ENCODE data around the gene ANKRD11. TPM values are rescaled to one million over a fixed set of nuclear protein-coding genes. Genes with fewer than 3 reads are reported as not detected.
"Not testable (repeated sequence)": the region's sequence is repeated elsewhere in the genome, so short reads cannot be mapped to it uniquely, and the experiment has no call there.

The ANKRD11 gene
- total and polyA plus RNA-seq, 8 donors = 90.7 to 123 (median 98.4) TPM

DNA sequence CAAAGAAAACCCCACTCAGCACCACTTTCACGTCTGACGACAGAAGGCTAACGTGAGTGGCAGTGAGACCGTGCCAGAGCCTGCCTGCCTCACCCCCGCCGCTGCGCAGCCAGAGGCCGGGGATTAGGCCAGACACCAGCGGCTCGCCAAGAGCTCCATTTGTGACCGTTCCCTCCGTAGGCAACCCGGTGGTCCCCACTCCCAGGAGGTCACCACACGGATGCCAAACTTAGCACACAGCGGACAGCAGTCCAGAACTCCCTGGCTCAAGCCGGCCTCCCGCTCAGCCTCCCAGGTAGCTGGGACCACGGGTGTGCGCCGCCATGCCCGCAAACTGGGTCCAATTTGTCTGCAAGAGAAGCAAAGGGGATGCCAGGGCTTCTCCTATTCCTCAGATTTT is 104.6 kb downstream of the ANKRD11 start:
- H3K27me3 ChIP-seq = no peaks in the 10 kb centered on the region
- DNase-seq (no peak), ATAC-seq (no peak)
- peaks cover 13 to 63% of the 10 kb centered on the region in 2 donors for H3K4me1 ChIP-seq
- intact Hi-C loops (cut with DNase I) = no loop called here
- no peak overlapping the region for H3K4me3 ChIP-seq
- no peak overlapping the region for H3K27ac ChIP-seq
- TF ChIP-seq, protein P1, sequence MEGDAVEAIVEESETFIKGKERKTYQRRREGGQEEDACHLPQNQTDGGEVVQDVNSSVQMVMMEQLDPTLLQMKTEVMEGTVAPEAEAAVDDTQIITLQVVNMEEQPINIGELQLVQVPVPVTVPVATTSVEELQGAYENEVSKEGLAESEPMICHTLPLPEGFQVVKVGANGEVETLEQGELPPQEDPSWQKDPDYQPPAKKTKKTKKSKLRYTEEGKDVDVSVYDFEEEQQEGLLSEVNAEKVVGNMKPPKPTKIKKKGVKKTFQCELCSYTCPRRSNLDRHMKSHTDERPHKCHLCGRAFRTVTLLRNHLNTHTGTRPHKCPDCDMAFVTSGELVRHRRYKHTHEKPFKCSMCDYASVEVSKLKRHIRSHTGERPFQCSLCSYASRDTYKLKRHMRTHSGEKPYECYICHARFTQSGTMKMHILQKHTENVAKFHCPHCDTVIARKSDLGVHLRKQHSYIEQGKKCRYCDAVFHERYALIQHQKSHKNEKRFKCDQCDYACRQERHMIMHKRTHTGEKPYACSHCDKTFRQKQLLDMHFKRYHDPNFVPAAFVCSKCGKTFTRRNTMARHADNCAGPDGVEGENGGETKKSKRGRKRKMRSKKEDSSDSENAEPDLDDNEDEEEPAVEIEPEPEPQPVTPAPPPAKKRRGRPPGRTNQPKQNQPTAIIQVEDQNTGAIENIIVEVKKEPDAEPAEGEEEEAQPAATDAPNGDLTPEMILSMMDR (IDR thresholded peaks at IDR 0.05) = no peak
- H3K36me3 ChIP-seq = no peaks in the 10 kb centered on the region
- no peaks in the 10 kb centered on the region for H3K9me3 ChIP-seq

DNA sequence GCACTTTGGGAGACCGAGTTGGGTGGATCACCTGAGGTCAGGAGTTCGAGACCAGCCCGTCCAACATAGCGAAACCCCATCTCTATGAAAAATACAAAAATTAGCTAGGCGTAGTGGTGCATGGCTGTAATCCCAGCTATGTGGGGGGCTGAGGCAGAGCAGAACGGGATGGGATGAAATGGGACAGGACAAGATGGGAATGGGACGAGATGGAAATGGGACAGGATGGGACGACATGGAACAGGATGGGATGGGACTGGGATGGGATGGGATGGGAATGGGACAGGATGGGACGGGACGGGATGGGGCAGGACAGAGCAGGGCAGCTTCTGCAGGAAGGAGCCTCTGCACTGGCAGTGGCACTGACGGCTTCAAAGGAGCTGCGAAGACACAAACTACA is 106.1 kb downstream of the ANKRD11 start:
- no peak for DNase-seq
- TF ChIP-seq, protein P1 (IDR thresholded peaks at IDR 0.05) = no peak

DNA sequence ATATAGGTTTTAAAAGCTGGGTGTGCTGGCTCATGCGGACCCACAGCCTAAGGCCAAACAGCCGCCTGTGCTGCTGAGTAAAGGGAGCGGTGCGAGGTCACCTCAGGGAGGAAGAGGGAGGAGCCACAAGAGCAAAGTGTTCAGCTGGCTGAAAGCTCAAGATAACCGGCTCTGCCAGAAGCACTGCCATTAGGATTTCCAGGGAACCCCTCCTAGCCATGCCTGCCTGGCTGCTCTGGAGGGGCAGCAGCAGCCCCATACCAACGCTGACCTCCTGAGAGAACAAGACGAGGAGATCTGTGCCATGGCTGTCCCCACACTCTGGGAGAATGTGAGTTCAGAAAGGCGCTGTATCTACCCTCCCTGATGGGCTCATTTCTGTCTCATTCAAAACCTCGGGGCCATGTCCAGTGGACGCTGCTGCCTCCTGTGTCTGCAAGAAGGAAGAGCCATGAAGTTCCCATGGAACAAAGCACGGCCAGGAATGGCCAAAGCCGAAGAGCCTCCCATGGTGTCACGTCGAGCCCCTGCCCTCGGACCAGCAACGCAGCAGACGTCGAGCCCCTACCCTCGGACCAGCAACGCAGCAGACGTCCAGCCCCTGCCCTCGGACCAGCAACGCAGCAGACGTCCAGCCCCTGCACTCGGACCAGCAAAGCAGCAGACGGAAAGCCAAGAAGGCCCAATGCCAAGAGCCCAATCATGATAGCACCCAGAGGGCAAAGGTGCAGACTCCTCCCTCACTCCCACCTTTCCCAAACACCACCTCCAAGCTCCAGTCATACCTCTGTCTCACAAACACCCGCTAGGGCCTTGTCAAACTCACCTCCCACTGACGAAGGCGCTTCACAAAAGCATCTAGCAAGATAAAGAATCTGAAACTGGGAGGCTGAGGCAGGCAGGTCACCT is 107.0 kb downstream of the ANKRD11 start:
- H3K4me3 ChIP-seq = no peak overlapping the region
- intact Hi-C loops (cut with DNase I) = no loop called here
- peak overlapping the region in 1 of 2 donors; percentile 20 for H3K27ac ChIP-seq
- DNase-seq (peak in 2 of 4 donors; percentile 53 to 67), ATAC-seq (peak; percentile 94)
- TF ChIP-seq, protein P1 (IDR thresholded peaks at IDR 0.05) = no peak
- no peaks in the 10 kb centered on the region for H3K27me3 ChIP-seq
- H3K9me3 ChIP-seq = no peaks in the 10 kb centered on the region
- H3K36me3 ChIP-seq = no peaks in the 10 kb centered on the region
- H3K4me1 ChIP-seq = peaks cover 13 to 69% of the 10 kb centered on the region in 2 donors

More for the DNA sequence above, 106.1 kb downstream of the ANKRD11 start:
- H3K27ac ChIP-seq = no peak overlapping the region
- H3K27me3 ChIP-seq = no peaks in the 10 kb centered on the region
- no peak for ATAC-seq
- no peaks in the 10 kb centered on the region for H3K9me3 ChIP-seq
- no peak overlapping the region for H3K4me3 ChIP-seq
- H3K4me1 ChIP-seq = peaks cover 13 to 69% of the 10 kb centered on the region in 2 donors
- intact Hi-C loops (cut with DNase I) = no loop called here
- H3K36me3 ChIP-seq = no peaks in the 10 kb centered on the region

DNA sequence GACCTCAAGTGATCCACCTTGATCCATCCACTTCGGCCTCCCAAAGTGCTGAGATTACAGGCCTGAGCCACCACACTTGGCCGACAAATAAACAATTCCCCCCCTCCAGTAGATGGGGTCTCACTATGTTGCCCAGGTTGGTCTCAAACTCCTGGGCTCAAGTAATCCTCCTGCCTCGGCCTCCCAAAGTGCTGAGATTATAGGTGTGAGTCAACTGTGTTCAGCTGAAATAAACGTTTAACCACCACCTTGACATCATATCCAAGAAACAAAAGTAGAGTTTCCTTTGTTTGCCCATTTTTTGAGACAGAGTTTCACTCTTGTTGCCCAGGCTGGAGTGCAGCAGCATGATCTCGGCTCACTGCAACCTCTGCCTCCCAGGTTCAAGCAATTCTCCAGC is 107.8 kb downstream of the ANKRD11 start:
- DNase-seq; H3K4me3 ChIP-seq; ATAC-seq; H3K27me3 ChIP-seq; H3K36me3 ChIP-seq; H3K9me3 ChIP-seq; intact Hi-C loops (cut with DNase I): not testable (repeated sequence)
- Histone ChIP-seq H3K27ac (peak overlapping the region in 1 of 2 donors; percentile 20), H3K4me1 (peaks cover 13 to 63% of the 10 kb centered on the region in 2 donors)

DNA sequence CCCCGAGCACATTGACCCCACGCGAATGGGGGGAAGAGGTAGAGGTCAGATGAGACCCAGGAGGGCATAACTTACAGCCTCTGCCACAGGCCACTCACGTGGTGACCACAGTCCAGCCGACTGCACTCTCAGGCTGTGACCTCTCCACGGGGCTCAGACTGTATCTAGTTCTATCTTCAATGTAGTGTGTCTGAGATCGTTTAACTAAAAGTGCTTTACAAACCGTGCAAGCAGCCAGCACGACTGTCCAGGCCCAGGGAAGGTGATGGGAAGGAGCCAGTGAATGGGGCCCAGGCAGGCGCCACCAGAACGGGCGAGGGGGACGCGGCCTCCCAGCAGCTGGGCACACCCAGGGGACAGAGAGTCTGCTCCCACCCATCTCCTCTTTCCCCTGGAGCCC is 108.6 kb downstream of the ANKRD11 start:
- TF ChIP-seq, protein P1 (IDR thresholded peaks at IDR 0.05) = no peak
- H3K27ac ChIP-seq = no peak overlapping the region
- ATAC-seq (no peak), DNase-seq (no peak)
- H3K27me3 ChIP-seq = no peaks in the 10 kb centered on the region
- intact Hi-C loops (cut with DNase I) = no loop called here
- no peak overlapping the region for H3K4me3 ChIP-seq
- no peaks in the 10 kb centered on the region for H3K36me3 ChIP-seq
- H3K4me1 ChIP-seq = peaks cover 14 to 63% of the 10 kb centered on the region in 2 donors
- H3K9me3 ChIP-seq = no peaks in the 10 kb centered on the region

Data from left lung (tissue), 10 donors.